ENCODE data around the gene MAPKAPK2.

GRCh38 chr1:206653715-206654459 lies 30.8 kb upstream of the MAPKAPK2 start:
- no peak for TF ChIP-seq MYBL2 (CRISPR knock-in tag; IDR thresholded peaks at IDR 0.05)
- no peak for TF ChIP-seq ZNF512 (CRISPR knock-in tag; IDR thresholded peaks at IDR 0.05; ENCODE audit: borderline replicate concordance)
- no peak for TF ChIP-seq CTCF (IDR thresholded peaks at IDR 0.05)
- no peak for TF ChIP-seq ZNF138 (CRISPR knock-in tag; conservative IDR thresholded peaks at IDR 0.05)
- no peak for TF ChIP-seq NFYB (CRISPR knock-in tag; conservative IDR thresholded peaks at IDR 0.05; ENCODE audit: low read depth)
- no peak for TF ChIP-seq MAX (CRISPR knock-in tag; IDR thresholded peaks at IDR 0.05)
- TF ChIP-seq KAT7 (CRISPR knock-in tag; IDR thresholded peaks at IDR 0.05; ENCODE audit: borderline replicate concordance) = no peak
- TF ChIP-seq ATF2 (CRISPR knock-in tag; IDR thresholded peaks at IDR 0.05; ENCODE audit: borderline replicate concordance, low read depth) = no peak
- no peak for TF ChIP-seq IRF2 (CRISPR knock-in tag; IDR thresholded peaks at IDR 0.05; ENCODE audit: borderline replicate concordance, low read depth)
- TF ChIP-seq ATF1 (CRISPR knock-in tag; IDR thresholded peaks at IDR 0.05) = no peak
